Hepatic stellate cell (primary cell): ENCODE results near the gene KRT84.

ENCODE experiments used
- DNase-seq: peaks from one replicate; pipeline ENCODE4 v3.0.0; 2011; ENCODE audit warnings: low spot score

KRT84 gene

GRCh38 chr12:52385226-52385702 is at the start of gene KRT84:
Gene KRT84 (minus strand): TSS chr12:52385652. CDS start chr12:52385585, 67 bp downstream.
- DNase-seq = no peak

GRCh38 chr12:52434760-52435530 is 49.5 kb upstream of the KRT84 start:
- DNase-seq = no peak

DNA sequence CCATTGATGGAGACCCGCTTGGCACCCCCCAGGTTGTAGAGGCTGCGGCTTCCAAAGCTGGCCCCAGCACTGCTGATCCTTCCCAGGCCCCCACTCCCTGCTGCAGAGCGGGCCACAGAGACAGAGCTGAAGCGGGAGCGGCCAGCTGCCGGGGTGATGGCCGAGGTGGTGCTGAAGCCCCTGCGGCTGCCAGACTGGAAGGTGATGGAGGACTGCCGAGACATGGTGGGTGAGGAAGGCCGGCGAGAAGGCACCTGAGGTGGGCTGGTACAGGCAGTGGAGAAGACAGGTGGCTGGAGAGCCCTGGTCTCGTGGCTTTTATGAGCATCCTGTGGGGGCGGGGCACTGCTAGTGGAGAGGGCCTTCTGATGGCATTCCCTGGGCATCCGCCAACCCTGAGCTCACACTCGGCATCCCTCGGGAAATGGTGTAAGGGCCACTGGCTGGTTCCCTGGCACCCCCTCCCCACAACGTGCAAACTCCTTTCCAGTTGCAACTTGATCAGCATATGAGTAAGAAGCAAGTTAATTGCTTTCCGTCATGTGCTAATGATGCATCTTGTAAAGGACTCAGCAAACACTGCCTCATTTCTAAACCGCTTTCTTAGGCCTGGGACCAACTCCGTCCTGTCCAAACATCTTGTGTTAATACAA is 48.8 kb upstream of the KRT84 start, which contains the start of gene KRT75:
KRT75 (minus strand) TSS at position 291 of the 653 bp plus-strand sequence; CDS start at position 224, 67 bp downstream.
- DNase-seq = no peak

DNA sequence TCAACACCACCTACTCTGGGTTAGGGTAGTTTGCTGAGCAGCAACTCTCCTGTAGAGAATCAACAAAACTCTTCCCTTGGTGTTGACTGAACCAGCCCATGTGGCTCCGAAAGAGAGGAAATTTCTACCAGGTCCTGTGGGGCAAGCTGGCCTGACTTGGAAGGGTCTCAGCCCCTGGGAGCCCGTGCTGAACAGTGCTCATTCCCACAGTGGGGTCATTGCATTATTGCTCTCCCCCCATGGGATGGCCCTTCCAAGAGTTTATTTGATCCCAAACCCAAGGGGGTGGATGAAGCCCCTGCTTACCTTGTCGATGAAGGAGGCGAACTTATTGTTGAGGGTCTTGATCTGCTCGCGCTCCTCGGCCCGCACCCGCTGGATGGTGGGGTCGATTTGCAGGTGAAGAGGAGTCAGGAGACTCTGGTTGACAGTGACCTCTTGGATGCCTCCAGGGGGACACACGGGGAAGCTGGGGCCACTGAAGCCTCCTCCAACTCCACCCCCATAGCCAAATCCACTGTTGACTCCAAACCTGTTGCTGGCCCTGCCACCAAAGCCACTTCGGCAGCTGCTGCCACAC is 48.1 kb upstream of the KRT84 start:
- no peak for DNase-seq

DNA sequence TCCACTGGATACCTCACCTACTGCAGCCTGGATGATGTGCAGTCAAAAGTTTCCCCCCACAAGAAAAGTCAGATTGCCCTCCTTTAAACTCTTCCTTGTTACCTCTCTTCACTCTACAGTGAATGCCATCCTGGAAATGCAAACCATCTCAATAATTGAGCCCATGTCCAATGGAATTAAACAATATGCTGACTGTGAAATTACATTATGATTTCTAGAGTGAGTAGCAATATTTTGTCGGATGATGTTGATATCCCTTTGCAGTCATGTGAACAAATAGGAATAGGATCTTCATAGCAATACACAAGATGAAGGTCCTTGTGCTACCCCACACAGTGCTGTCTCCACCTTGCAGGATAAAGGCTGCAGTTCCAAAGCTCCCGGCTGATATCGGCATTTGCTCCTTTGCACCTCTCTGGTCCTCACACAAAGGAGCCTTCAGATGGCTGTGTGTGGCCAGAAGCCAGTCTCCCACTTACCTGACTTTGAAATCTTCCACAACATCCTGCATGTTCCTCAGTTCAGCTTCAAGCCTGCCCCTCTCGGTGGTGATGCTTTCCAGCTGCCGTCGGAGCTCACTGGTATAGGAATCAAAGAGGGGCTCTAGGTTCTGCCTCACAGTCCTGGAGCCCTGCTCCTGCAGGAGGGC is 47.2 kb upstream of the KRT84 start:
- no peak for DNase-seq

DNA sequence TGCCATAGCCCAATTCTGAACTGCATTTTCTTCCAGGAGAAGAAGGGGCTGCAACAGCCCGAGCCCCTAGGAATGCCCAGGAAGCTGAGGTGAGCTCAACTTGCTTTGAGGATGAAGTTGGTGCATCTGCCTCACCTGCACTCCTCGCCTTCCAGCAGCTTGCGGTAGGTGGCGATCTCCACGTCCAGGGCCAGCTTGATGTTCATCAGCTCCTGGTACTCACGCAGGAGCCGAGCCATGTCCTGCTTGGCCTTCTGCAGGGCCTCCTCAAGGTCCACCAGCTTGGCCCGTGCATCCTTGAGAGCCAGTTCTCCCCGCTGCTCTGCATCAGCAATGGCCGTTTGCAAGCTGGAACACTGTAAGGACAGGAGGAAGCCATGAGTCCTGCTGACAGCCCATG is 42.7 kb upstream of the KRT84 start:
- DNase-seq = no peak

DNA sequence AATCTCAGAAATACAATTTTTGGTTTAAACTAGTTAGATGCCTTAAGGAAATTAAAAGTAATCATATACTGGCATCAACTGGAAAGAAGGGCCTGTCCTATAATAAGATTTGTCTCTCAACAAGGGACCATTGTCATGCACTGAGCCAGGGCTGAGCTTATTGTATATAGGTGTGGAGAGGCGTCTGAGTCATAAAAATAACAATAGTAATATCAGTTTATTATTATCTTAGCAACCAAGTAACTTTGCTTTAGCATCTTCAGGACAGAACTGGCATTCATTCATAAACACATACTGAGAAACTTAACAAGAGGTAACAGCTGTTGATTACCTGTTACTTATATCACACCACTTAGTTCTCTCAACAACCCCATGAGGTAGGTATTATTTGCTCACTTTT is 41.6 kb upstream of the KRT84 start:
- DNase-seq = no peak

DNA sequence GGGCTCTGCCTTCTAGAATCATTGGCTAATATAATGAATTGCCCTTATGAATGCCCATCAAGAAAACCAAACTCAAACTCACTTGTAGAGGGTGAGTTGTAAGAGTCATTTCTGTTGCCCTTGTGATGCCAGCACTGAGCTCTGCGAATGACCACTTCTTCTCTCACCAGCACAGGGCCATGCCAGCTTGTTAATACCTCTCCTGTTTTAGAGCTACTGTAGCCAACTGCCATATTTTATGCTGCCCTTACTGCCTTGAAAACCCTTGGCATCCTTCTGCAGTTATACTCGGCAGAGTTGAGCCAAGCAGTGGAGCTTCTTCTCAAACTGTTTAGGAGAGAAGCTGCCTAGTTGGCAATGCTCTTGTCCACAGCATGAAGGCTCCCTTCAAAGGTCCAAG is 40.6 kb upstream of the KRT84 start:
- DNase-seq = no peak

GRCh38 chr12:52425466-52425865 is 40.0 kb upstream of the KRT84 start:
- DNase-seq = no peak

- DNase-seq = no peak
Measured at GRCh38 chr12:52423661-52424500, 38.4 kb upstream of the KRT84 start.

GRCh38 chr12:52423035-52423434 is 37.6 kb upstream of the KRT84 start:
- no peak for DNase-seq

DNA sequence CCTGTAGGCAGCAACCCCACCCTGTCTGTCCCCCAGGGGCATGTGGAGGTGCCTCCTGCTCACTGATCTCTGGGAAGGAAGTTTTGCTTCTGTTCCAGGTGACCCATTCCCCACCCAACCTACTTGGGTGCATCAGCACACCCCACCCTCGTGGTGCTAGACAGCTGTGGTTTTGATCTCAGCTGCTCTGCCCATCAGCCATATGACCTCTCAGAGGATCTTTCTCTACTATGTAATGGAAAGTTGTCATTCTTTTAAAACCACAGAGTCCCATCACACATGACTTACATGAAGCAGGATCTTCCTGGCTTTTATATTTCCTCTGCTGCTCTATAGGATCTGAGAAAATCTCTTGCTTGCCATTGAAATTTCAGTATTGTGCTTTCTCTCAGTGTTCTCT is 34.2 kb upstream of the KRT84 start:
- DNase-seq = no peak

- no peak for DNase-seq
Measured at GRCh38 chr12:52418576-52419110, 33.2 kb upstream of the KRT84 start.

- no peak for DNase-seq
Measured at GRCh38 chr12:52417740-52418139, 32.3 kb upstream of the KRT84 start.

- no peak for DNase-seq
Measured at GRCh38 chr12:52416795-52417194, 31.3 kb upstream of the KRT84 start.

DNA sequence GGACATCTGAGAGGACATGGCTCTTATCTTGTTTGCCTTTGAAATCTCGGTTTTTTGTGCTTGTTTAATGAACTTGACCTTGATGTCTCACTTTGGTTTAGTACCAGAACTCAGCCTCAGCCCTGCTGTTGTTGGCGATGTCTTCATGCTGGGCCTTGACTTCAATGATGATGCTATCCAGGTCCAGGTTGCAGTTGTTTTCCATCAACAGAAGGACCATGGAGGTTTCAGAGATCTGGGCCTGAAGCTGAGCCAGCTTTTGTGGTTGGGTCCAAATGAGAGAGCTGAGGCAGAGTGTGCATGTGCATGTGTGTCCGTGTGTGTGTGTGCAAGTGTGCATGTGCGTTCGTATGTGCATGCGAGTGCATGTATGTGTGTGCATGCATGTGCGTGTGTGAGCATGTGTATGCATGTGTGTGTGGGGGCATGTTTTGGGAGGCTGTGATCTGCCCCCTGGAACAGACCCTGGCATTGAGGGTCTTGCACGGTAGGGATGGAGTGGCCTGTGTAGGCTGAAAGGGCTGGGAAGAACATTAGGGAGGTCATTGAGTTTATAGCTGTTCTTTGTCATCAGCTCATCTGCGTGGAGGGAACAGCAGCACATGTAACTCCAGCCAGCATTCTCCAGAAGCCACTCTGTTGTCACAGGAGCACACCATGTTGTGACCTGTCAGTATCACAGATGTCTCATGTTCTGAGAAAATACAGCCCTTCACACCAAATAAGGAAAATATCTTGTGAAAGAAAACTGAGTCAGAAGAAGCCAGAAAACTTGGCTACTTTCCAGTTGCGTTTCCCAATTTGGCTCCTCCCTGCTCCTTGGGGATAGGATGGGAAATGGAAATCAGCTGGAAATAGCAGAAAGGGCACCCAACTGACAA is 30.7 kb upstream of the KRT84 start:
- peak; percentile 72 for DNase-seq

- DNase-seq = no peak
Measured at GRCh38 chr12:52414936-52415335, 29.5 kb upstream of the KRT84 start.

GRCh38 chr12:52413782-52414345 is 28.4 kb upstream of the KRT84 start:
- DNase-seq = no peak

GRCh38 chr12:52413202-52413601 is 27.8 kb upstream of the KRT84 start:
- no peak for DNase-seq

GRCh38 chr12:52411815-52412214 is 26.4 kb upstream of the KRT84 start:
- DNase-seq = no peak
